ENCODE results near the gene EXOC2.
A peak's percentile ranks its signal among the peaks of the same experiment; 100 is the strongest.
"Not testable (repeated sequence)": the region's sequence is repeated elsewhere in the genome, so short reads cannot be mapped to it uniquely, and the experiment has no call there.

EXOC2 gene

DNA sequence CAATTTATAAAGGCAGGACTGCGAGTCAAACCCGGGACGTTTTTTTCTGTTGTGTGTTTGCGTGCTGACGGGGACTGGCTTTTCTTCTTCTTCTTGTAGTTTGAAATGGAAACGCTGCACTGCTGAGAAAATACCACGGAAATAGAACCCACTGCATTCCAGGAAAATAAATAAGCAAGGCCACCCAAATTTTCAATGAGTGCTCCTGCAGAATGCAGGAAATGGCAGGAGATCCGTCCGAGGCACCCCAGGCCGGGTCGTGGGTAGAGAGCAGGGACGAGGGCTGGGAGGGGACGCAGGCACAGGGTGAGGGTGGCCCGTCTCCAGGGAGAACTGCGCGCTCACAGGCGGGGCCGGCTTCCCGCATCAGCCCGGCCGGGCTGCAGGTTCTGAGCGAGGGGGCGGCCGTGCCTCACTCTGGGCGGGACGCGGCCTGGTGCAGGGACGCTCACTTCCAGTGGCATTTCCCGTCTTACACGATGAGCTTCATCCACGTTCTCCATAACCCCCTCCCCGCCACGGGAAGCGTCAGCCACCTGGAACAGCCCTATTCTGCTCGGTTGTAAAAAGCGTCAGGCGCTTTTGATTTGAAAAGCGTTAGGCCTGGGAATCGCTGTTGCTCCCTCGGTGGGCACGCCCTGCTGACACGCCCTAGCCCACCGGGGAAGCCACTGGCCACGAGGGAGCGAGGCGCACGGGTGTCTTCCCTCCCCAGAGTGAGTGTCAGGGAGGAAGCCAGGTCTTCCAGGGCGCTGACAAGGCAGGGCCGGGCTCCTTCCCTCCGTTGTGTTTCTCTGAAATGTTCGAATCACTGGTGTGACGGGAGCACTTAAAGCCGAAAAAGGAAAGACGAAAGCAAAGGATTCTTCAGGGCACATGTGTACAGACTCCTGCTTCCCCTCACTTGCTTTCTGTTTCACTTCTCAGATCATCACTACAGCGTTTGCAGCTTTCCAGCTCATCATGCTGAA, 17.9 kb upstream of the EXOC2 start:
- peak; percentile 39 for DNase-seq

DNA sequence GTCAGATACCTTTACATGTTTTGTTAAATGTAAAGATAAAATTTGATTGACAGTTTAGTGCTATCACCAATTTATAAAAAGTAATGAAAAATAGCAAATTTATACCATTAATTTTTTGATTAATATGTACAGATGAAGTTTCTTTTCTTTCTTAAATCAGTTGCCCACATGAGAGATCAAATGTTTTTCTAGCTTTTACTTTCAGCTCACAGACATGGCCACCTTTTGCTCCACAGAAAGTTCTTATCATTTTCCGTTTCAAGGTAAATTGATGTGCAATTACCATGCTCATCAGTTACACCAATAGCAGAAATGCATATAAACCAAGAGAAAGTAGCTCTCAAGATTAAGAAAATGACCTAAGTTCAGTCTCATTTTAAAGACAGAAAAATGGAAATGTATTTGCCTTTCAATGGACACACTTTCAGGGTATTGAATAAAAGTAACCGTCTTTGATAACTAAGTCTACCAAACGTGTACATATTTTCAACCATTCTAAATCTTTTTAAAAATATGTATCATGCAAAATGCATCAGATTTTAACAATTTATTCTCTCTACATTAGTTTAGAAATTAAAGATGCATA, 16.6 kb upstream of the EXOC2 start:
- no peak for DNase-seq

- DNase-seq: no peak
These were observed 15.3 kb upstream of the EXOC2 start for GRCh38 chr6:708237-708598.

DNA sequence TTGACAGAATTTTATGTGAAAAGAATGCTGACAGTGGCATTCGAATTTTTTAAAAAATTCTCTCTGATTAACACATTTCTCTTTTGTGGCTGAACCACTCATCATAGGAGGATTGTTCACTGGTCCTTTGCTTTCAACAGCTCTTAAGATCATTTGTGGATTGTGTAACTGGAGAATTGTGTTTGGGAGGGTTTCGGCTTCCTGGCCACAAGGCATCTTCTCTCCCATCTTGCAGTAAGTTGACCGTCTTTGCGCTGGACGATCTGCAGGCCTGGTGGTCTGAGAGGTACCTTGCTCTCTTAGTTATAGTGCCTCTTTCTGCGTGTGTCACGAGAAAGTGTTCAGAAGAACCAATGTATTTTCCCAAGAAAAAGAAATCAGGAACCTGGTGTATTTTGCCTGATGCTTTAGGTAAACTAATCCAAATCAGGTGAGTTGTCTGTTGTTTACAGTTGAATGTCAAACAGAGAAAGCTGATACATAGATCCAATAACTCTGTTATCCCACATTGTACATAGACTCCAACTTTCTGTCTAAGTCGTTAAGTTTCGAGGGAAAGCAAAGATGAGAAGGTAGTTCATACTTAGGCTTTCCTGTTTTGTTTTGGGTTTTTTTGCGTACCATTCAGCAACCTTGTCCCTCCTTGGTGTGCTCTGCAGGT, 14.8 kb upstream of the EXOC2 start:
- DNase-seq: no peak

- no peak for DNase-seq
These were observed 14.0 kb upstream of the EXOC2 start for GRCh38 chr6:706819-707381.

GRCh38 chr6:706146-706545, 13.2 kb upstream of the EXOC2 start:
- DNase-seq: no peak

- DNase-seq: peak; percentile 31
These were observed 12.1 kb upstream of the EXOC2 start for GRCh38 chr6:705047-705446.

- no peak for DNase-seq
These were observed 11.1 kb upstream of the EXOC2 start for GRCh38 chr6:704046-704445.

- DNase-seq: no peak
These were observed 10.6 kb upstream of the EXOC2 start for GRCh38 chr6:703552-703951.

DNA sequence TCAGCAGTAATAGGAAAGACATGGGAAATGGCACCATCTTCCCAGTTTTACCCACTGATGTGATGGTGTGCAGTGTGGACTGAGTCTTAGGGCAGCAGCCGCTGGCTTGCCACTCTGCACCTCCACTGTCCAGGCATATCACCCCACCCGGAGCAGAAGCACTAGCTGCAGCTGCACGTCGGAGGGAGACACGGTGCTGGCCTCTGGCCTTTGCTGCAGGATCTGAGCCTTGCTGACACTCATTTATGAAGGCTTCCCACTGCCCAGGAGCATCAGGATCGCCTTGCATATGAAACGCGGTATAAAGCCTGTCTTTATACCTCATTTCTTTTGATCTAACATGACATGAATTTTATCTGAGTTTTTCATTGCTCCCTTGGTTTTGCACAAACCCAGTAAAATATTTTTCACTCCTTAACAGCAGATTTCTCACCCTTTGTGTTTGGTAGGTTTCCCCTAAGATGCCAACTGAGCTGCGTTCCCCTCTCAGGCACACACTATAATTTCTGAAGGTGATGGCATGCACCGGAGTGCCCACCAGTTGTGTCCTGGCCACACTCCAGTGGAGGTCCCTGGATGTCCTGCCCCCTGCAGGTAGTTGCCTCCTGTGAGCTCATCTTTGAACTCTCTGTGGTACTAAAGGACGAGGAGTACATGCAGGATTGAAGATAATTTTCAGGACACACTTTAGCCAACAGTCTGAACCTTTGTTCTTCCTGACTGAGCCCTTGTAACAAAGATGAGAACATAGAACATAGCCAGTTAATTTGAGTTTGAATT, 9.0 kb upstream of the EXOC2 start:
- DNase-seq: no peak

GRCh38 chr6:701215-701614, 8.3 kb upstream of the EXOC2 start:
- DNase-seq: no peak

DNA sequence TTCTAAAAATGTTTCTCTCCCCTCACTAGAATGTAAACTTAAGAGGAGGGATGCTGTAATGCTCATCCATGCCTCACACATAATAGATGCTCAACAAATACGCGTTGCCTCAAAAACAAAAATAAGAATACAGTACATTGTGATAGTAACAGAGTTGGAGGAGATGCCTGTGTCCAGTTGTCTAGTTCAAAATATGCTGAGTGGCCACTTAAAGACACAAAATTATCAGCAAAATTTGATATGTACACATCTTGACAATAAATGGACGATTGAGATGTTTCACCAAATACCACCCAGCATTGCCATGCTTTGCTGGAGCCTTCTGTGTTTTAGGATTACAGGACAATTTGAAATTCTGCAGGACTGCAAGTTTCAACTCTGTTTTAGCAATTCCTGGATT, 7.6 kb upstream of the EXOC2 start:
- DNase-seq: no peak

DNA sequence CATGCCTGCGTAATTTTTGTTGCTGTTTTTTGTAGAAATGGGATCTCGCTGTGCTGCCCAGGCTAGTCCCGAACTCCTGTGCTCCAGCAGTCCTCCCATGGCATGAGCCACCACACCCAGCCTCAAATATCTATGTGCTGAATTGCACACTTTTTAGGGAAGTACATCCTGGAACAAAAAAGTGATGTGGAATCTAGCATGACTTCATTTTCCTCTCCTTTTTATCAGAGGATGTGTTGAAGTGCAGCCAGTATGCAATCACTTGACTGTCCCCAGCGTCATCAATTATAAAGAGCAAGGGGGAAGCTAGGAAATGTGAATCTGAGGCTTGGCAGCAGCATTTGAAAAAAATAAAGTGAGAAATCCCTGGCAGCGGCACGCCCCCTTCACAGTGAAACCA, 6.4 kb upstream of the EXOC2 start:
- no peak for DNase-seq

DNA sequence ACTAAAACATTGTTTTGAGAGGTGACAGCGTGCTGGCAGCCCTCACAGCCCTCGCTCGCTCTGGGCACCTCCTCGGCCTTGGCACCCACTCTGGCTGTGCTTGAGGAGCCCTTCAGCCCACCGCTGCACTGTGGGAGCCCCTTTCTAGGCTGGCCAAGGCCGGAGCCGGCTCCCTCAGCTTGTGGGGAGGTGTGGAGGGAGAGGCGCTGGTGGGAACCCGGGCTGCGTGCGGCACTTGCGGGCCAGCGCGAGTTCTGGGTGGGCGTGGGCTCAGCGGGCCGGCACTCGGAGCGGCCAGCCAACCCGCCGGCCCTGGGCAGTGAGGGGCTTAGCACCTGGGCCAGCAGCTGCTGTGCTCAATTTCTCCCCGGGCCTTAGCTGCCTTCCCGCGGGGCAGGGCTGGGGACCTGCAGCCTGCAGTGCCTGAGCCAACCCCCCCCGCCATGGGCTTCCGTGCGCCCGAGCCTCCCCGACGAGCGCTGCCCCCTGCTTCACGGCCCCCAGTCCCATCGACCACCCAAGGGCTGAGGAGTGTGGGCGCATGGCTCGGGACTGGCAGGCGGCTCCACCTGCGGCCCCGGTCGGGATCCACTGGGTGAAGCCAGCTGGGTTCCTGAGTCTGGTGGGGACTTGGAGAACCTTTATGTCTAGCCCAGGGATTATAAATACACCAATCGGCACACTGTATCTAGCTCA, 1.6 kb upstream of the EXOC2 start:
- not testable (repeated sequence) for DNase-seq

- DNase-seq: no peak
These were observed 727 bp upstream of the EXOC2 start for GRCh38 chr6:693723-694009.

DNA sequence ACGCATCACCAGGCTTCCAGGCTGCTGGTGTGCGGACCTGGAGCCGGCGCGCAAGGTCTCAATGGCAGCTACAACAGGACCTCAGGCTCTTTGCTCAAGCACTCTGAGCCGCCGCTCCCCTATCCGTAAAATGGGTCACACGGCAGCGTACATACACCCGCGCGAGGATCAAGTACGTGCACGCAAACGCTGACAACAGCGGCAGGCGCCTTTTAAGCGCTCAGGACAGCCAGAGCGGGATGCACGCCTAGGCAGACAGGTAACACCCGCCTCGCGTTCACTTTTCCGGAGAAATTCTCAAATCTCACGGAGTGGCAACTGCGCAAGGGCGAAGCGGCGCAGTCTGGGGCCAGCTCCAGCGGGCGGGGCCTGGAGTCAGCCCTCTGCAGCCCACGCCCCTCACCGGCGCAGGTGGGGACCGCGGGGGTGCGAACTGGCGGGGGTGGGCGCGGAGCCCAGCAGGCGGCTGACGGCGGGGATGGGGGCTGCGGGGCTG, 535 bp downstream of the EXOC2 start:
- DNase-seq: peak; percentile 68

- DNase-seq: no peak
These were observed 3.7 kb downstream of the EXOC2 start for GRCh38 chr6:689223-689622.

GRCh38 chr6:686497-686896, 6.4 kb downstream of the EXOC2 start:
- no peak for DNase-seq

GRCh38 chr6:684831-685636, 7.9 kb downstream of the EXOC2 start:
- no peak for DNase-seq

GRCh38 chr6:683742-684440, 9.0 kb downstream of the EXOC2 start:
- DNase-seq: peak; percentile 36

Measured in NCI-H748 treated with DMSO at 0.1 percent for 48 hours (cell line).